ENCODE results near the gene DHX8.

DHX8 gene

GRCh38 chr17:43536236-43536992 lies 52.6 kb downstream of the DHX8 start:
- no peak for DNase-seq (ENCODE audit: low read depth)
- H3K4me3 ChIP-seq (ENCODE audit: control insufficient read depth, low read depth, low read length), result no peak overlapping the region
- TF ChIP-seq CTCF (IDR thresholded peaks at IDR 0.05; ENCODE audit: control insufficient read depth, insufficient read depth, low read depth, low read length, missing control alignments), result no peak

- H3K4me3 ChIP-seq (ENCODE audit: control insufficient read depth, low read depth, low read length), result no peak overlapping the region
- no peak for DNase-seq (ENCODE audit: low read depth)
- TF ChIP-seq CTCF (IDR thresholded peaks at IDR 0.05; ENCODE audit: control insufficient read depth, insufficient read depth, low read depth, low read length, missing control alignments), result no peak
Measured at GRCh38 chr17:43540821-43541674, 57.3 kb downstream of the DHX8 start.

GRCh38 chr17:43542859-43543258 lies 59.1 kb downstream of the DHX8 start:
- no peak overlapping the region for H3K4me3 ChIP-seq (ENCODE audit: control insufficient read depth, low read depth, low read length)
- no peak for TF ChIP-seq CTCF (IDR thresholded peaks at IDR 0.05; ENCODE audit: control insufficient read depth, insufficient read depth, low read depth, low read length, missing control alignments)

GRCh38 chr17:43543300-43543699 lies 59.5 kb downstream of the DHX8 start:
- DNase-seq (ENCODE audit: low read depth), result no peak
- no peak overlapping the region for H3K4me3 ChIP-seq (ENCODE audit: control insufficient read depth, low read depth, low read length)

More at GRCh38 chr17:43542859-43543258, 59.1 kb downstream of the DHX8 start:
- no peak for DNase-seq (ENCODE audit: low read depth)

GRCh38 chr17:43543771-43544575 lies 60.2 kb downstream of the DHX8 start:
- H3K4me3 ChIP-seq (ENCODE audit: control insufficient read depth, low read depth, low read length), result no peak overlapping the region
- no peak for DNase-seq (ENCODE audit: low read depth)

More at GRCh38 chr17:43543300-43543699, 59.5 kb downstream of the DHX8 start:
- TF ChIP-seq CTCF (IDR thresholded peaks at IDR 0.05; ENCODE audit: control insufficient read depth, insufficient read depth, low read depth, low read length, missing control alignments), result no peak

More at GRCh38 chr17:43543771-43544575, 60.2 kb downstream of the DHX8 start:
- no peak for TF ChIP-seq CTCF (IDR thresholded peaks at IDR 0.05; ENCODE audit: control insufficient read depth, insufficient read depth, low read depth, low read length, missing control alignments)

Measured in AG09309 (cell line).